Naive thymus-derived CD4-positive, alpha-beta T cell (primary cell): ENCODE measurements around the gene NT5C2. TPM values are rescaled to one million over a fixed set of nuclear protein-coding genes. Genes with fewer than 3 reads are reported as not detected.

Source experiments
- ATAC-seq: fragments of 150-1000 bp; cut with Tn5 transposase; 2 replicates; pipeline ENCODE4 v1.10.0; 2021; ENCODE audit warnings: mild to moderate bottlenecking, moderate library complexity
- CTCF ChIA-PET: fragments of 350-600 bp; sonication (Branson Sonifier 250); formaldehyde crosslinking; loops from one replicate; lab custom pipeline; 2021; ENCODE audit warnings: antibody characterized with exemption; lab: Charles Lee
- POLR2A ChIA-PET: fragments of 350-600 bp; sonication (Branson Sonifier 250); formaldehyde crosslinking; loops from one replicate; lab custom pipeline; 2021; ENCODE audit warnings: antibody characterized with exemption, inconsistent platforms; lab: Charles Lee
- DNase-seq, 9 donors: peaks; one replicate each; pipeline versions ENCODE4 v3.0.0 to v3.0.0-alpha.2; 2020 to 2022; ENCODE audit warnings: mixed read lengths in 1 of 9
- H3K27ac ChIP-seq: one replicate; pipeline ENCODE4 v1.7.0; 2013; ENCODE audit warnings: mild to moderate bottlenecking, low read depth, low read length, moderate library complexity
- H3K27me3 ChIP-seq, 2 donors: one replicate each; pipeline ENCODE4 v1.7.0; 2013; ENCODE audit warnings: low read length in 2 of 2, mild to moderate bottlenecking in 2 of 2, moderate library complexity in 2 of 2; ENCODE audit not compliant: control insufficient read depth in 2 of 2, insufficient read depth in 2 of 2
- H3K36me3 ChIP-seq, 3 experiments: 1 replicate in 2 of 3; 2 replicates in 1 of 3; pipeline ENCODE4 v1.7.0; 2013; ENCODE audit warnings: low read length in 3 of 3, mild to moderate bottlenecking in 3 of 3, moderate library complexity in 1 of 3; ENCODE audit not compliant: insufficient read depth in 3 of 3, control insufficient read depth in 2 of 3
- H3K4me1 ChIP-seq, 2 donors: one replicate each; pipeline ENCODE4 v1.7.0; 2013; ENCODE audit warnings: low read length in 2 of 2, mild to moderate bottlenecking in 2 of 2, moderate library complexity in 1 of 2; ENCODE audit not compliant: control insufficient read depth in 2 of 2, insufficient read depth in 2 of 2
- H3K4me3 ChIP-seq: 2 replicates; pipeline ENCODE4 v1.7.0; 2013; ENCODE audit warnings: mild to moderate bottlenecking, low read length
- H3K9me3 ChIP-seq, 3 experiments: 1 replicate in 2 of 3; 2 replicates in 1 of 3; pipeline ENCODE4 v1.7.0; 2013; ENCODE audit warnings: low read length in 3 of 3; ENCODE audit not compliant: control insufficient read depth in 2 of 3
- H3K27ac Mint-ChIP-seq, 9 donors: one replicate each; pipeline ENCODE4 v1.8.0; 2020 to 2022; ENCODE audit warnings: mixed read lengths in 9 of 9, mild to moderate bottlenecking in 8 of 9, moderate library complexity in 5 of 9, inconsistent platforms in 2 of 9
- H3K27me3 Mint-ChIP-seq, 5 donors: one replicate each; pipeline ENCODE4 v1.8.0; 2021 to 2022; ENCODE audit warnings: mixed read lengths in 5 of 5, mild to moderate bottlenecking in 1 of 5
- H3K36me3 Mint-ChIP-seq, 5 donors: one replicate each; pipeline ENCODE4 v1.8.0; 2020 to 2022; ENCODE audit warnings: mixed read lengths in 5 of 5, mild to moderate bottlenecking in 3 of 5, inconsistent platforms in 1 of 5
- H3K4me1 Mint-ChIP-seq, 7 donors: one replicate each; pipeline ENCODE4 v1.8.0; 2020 to 2022; ENCODE audit warnings: mixed read lengths in 7 of 7, mild to moderate bottlenecking in 3 of 7, inconsistent platforms in 1 of 7
- H3K4me3 Mint-ChIP-seq, 10 donors: one replicate each; pipeline ENCODE4 v1.8.0; 2020 to 2022; ENCODE audit warnings: mild to moderate bottlenecking in 10 of 10, mixed read lengths in 10 of 10, moderate library complexity in 6 of 10, inconsistent platforms in 2 of 10
- H3K9me3 Mint-ChIP-seq, 11 donors: one replicate each; pipeline ENCODE4 v1.8.0; 2020 to 2022; ENCODE audit warnings: mixed read lengths in 11 of 11, mild to moderate bottlenecking in 4 of 11, inconsistent platforms in 1 of 11, moderate library complexity in 1 of 11
- intact Hi-C, 2 donors: fragments of 100-400 bp; cut with micrococcal nuclease; formaldehyde crosslinking; loops; one replicate each; pipeline ENCODE4 v1.15.1; 2023
- polyA plus RNA-seq, 2 donors: library from polyadenylated mRNA; unstranded; fragments of 300-500 nt; fragmentation: Illumina TruSeq; gene quantifications; one replicate each; pipeline ENCODE4 v1.2.3, GENCODE V29; 2021
- total RNA-seq, 6 experiments: library from RNA in 5 of 6; stranded (reverse) in 5 of 6; gene quantifications; 1 replicate in 5 of 6; 2 replicates in 1 of 6; pipeline ENCODE4 v1.2.3 and lab custom pipeline; 2021 to 2026

The NT5C2 gene
- total and polyA plus RNA-seq, 7 experiments from 2014 or later, result 48.7 to 87.8 (median 68.9) TPM

DNA sequence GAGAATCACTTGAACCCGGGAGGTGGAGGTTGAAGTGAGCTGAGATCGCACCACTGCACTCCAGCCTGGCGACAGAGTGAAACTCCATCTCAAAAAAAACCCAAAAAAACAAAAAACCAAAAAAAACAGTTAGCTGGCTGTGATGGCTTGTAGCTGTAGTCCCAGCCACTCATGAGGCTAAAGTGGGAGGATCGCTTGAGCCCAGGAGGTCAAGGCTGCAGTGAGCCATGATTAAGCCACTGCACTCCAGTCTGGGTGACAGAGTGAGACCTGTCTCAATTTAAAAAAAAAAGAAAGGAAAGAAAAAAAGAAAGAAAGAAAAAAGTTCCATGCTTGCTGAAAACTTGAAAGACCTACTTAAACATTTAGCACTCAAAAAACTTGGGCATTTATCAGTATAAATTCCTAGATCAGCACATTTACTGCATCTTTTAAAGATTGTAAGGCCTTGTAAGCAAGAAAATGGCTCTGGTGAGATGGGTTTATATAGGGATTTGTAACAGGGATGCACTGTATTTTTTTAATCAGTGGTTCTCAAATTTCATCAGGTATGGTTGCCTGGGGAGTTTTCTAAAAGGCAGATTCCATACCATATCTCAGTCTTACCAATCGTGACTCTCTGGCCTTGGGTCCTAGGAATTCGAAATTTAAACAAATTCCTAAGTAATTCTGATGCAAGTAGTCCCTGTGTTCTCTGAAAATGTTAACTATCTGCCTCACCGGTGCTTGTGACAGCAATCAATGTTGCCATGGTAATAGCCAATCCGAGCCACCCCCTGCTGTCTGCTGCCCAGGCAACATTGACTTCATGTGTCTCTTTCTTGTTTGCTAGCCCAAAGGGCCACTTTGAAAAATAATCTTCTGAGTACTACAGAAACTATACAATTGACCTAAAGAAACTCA lies 11.5 kb upstream of the NT5C2 start:
- DNase-seq (no peak), ATAC-seq (no peak)
- Histone ChIP-seq H3K27me3 (no peaks in the 10 kb centered on the region), H3K4me1 (no peaks in the 10 kb centered on the region), H3K4me3 (no peak overlapping the region), H3K36me3 (no peaks in the 10 kb centered on the region), H3K9me3 (peaks cover 0 to 3% (median 0%) of the 10 kb centered on the region in 3 experiments), H3K27ac (no peak overlapping the region)
- POLR2A ChIA-PET, result no interaction called here
- intact Hi-C loops, result no loop called here
- Mint-ChIP-seq H3K27me3 (peaks cover 0 to 3% (median 0%) of the 10 kb centered on the region in 5 donors), H3K36me3 (no peaks in the 10 kb centered on the region), H3K4me3 (no peak overlapping the region), H3K27ac (peak overlapping the region in 1 of 9 donors; percentile 2), H3K9me3 (no peaks in the 10 kb centered on the region), H3K4me1 (no peaks in the 10 kb centered on the region)
- CTCF ChIA-PET, result no interaction called here

DNA sequence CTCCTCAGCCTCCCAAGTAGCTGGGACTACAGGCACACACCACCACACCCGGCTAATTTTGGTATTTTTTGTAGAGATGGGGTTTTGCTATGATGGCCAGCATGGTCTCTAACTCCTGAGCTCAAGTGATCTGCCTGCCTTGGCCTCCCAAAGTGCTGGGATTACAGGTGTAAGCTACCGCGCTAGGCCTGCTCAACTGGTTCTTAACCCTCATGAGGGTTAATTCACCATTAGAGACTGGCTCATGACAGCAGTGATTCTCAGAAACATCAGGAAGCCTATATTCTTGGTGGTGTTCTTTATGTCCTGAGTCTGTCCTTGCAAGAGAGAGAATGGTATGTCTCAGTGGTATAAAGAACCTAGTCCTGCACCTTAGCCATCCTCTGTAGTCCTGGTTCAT lies 10.4 kb upstream of the NT5C2 start:
- ChIA-PET CTCF (no interaction called here), POLR2A (interaction anchor here (0.5 kb wide), 1 partner anchor 16 kb away, joined by 3 read pairs; no protein-coding TSS in a partner anchor)
- Histone ChIP-seq H3K4me3 (no peak overlapping the region), H3K4me1 (no peaks in the 10 kb centered on the region), H3K9me3 (no peaks in the 10 kb centered on the region), H3K27me3 (no peaks in the 10 kb centered on the region), H3K27ac (no peak overlapping the region), H3K36me3 (no peaks in the 10 kb centered on the region)
- H3K9me3 Mint-ChIP-seq, result no peaks in the 10 kb centered on the region
- no peaks in the 10 kb centered on the region for H3K36me3 Mint-ChIP-seq
- peaks cover 0 to under 1% (median 0%) of the 10 kb centered on the region in 7 donors for H3K4me1 Mint-ChIP-seq
- intact Hi-C loops, result no loop called here
- peaks cover 0 to 3% (median 0%) of the 10 kb centered on the region in 5 donors for H3K27me3 Mint-ChIP-seq
- H3K4me3 Mint-ChIP-seq, result no peak overlapping the region
- DNase-seq (no peak), ATAC-seq (no peak)
- H3K27ac Mint-ChIP-seq, result no peak overlapping the region

DNA sequence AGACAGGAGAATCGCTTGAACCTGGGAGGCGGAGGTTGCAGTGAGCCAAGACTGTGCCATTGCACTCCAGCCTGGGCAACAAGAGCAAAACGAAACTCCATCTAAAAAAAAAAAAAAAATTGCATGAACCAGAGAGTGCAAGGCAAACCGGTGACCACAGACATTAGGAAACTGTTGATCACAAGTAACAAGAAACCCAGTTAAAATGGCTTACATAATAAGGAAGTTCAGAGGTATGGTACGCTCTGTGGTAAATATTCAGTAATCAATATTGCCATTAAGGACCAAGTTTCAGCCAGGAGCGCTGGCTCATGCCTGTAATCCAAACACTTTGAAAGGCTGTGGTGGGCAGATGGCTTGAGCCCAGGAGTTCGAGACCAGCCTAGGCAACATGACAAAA lies 9.2 kb upstream of the NT5C2 start:
- intact Hi-C loops, result no loop called here

DNA sequence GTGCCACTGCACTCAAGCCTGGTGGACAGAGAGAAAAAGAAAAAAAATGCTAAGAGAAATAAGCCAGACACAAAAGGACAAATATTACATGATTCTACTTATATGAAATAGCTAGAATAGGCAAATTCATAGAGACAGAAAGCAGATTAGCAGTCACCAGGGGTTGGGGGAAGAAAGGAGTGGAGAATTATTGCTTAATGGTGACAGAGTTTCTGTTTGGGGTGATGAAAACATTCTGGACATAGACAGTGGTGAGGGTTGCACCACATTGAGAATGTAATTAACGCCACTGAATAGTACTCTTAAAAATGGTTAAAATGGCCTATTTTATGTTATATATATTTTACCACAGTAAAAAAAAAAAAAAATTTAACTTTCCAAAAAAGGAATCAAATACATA lies 6.4 kb upstream of the NT5C2 start:
- H3K9me3 Mint-ChIP-seq, result no peaks in the 10 kb centered on the region
- H3K4me1 Mint-ChIP-seq, result peaks cover 0 to 13% (median 0%) of the 10 kb centered on the region in 7 donors
- H3K27ac Mint-ChIP-seq, result no peak overlapping the region
- POLR2A ChIA-PET, result no interaction called here
- no peaks in the 10 kb centered on the region for H3K27me3 Mint-ChIP-seq
- H3K9me3 ChIP-seq, result no peaks in the 10 kb centered on the region
- intact Hi-C loops, result loop anchor here in 1 of 2 donors (10.0 kb wide), 1 partner anchor 485 kb away; the partner anchor contains the start of genes ARL3 and SFXN2
- H3K27me3 ChIP-seq, result no peaks in the 10 kb centered on the region
- CTCF ChIA-PET, result no interaction called here
- no peak overlapping the region for H3K4me3 ChIP-seq
- ATAC-seq, result no peak
- H3K27ac ChIP-seq, result no peak overlapping the region
- no peak overlapping the region for H3K4me3 Mint-ChIP-seq
- no peaks in the 10 kb centered on the region for H3K36me3 ChIP-seq
- DNase-seq, result no peak
- H3K4me1 ChIP-seq, result no peaks in the 10 kb centered on the region
- no peaks in the 10 kb centered on the region for H3K36me3 Mint-ChIP-seq

More for the DNA sequence above, 9.2 kb upstream of the NT5C2 start:
- no peaks in the 10 kb centered on the region for H3K9me3 ChIP-seq
- Mint-ChIP-seq H3K27me3 (peaks cover 0 to 3% (median 0%) of the 10 kb centered on the region in 5 donors), H3K4me3 (no peak overlapping the region), H3K9me3 (no peaks in the 10 kb centered on the region), H3K27ac (no peak overlapping the region), H3K4me1 (peaks cover 0 to 10% (median 0%) of the 10 kb centered on the region in 7 donors), H3K36me3 (no peaks in the 10 kb centered on the region)
- H3K27me3 ChIP-seq, result no peaks in the 10 kb centered on the region
- ChIA-PET CTCF (interaction anchor here (0.6 kb wide), 1 partner anchor 18 kb away, joined by 3 read pairs; no protein-coding TSS in a partner anchor), POLR2A (interaction anchor here (1.5 kb wide), 1 partner anchor 10 kb away, joined by 4 read pairs; the partner anchor contains the start of gene NT5C2)
- no peak overlapping the region for H3K27ac ChIP-seq
- H3K4me1 ChIP-seq, result no peaks in the 10 kb centered on the region
- H3K4me3 ChIP-seq, result no peak overlapping the region
- ATAC-seq (peak; percentile 68), DNase-seq (no peak)
- H3K36me3 ChIP-seq, result no peaks in the 10 kb centered on the region

DNA sequence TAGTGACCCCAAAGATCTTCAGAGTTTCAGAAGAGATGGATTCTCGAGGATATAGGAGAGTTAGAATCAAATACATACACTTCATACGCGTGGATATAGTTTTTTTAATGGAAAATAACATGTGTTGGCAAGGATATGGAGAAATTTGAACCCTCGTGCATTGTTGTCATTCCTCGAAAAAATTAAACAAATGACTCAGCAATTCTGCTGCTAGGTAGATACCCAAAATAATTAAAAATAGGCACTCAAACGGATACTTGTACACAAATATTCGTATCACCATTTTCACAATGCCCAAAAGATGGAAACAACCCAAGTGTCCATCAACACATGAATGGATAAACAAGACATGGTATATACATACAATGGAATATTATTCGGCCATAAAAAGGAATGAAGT lies 5.6 kb upstream of the NT5C2 start:
- CTCF ChIA-PET, result no interaction called here
- POLR2A ChIA-PET, result no interaction called here
- peaks cover 0 to 3% (median 0%) of the 10 kb centered on the region in 11 donors for H3K9me3 Mint-ChIP-seq
- H3K4me1 Mint-ChIP-seq, result peaks cover under 1 to 15% (median 6%) of the 10 kb centered on the region in 7 donors
- Histone ChIP-seq H3K27ac (no peak overlapping the region), H3K9me3 (no peaks in the 10 kb centered on the region), H3K36me3 (no peaks in the 10 kb centered on the region), H3K4me3 (no peak overlapping the region), H3K27me3 (no peaks in the 10 kb centered on the region), H3K4me1 (peaks cover 0 to under 1% of the 10 kb centered on the region in 2 donors)
- DNase-seq, result no peak
- intact Hi-C loops, result loop anchor here in 1 of 2 donors (10.0 kb wide), 1 partner anchor 484 kb away; the partner anchor contains the start of genes ARL3 and SFXN2
- H3K27ac Mint-ChIP-seq, result no peak overlapping the region
- no peaks in the 10 kb centered on the region for H3K36me3 Mint-ChIP-seq
- ATAC-seq, result no peak
- H3K4me3 Mint-ChIP-seq, result no peak overlapping the region
- H3K27me3 Mint-ChIP-seq, result no peaks in the 10 kb centered on the region

DNA sequence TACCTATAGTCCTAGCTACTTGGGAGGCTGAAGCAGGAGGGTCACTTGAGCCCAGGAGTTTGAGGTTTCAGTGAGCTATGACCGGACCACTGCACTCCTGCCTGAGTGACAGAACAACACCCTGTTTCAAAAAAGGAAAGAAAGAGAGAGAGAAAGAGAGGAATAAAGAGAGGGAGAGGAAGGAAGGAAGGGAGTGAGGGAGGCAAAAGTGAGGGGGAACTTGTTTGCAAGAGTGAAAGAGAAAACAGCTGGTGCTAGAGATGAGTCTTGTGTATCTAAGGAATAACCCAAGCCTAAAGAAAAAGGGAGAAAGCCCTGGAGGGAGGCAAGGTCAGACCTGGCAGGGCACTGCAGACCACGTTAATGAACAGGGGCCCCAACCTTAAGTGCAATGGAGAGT lies 4.8 kb upstream of the NT5C2 start:
- H3K36me3 Mint-ChIP-seq, result no peaks in the 10 kb centered on the region
- CTCF ChIA-PET, result no interaction called here
- H3K4me1 Mint-ChIP-seq, result peaks cover 5 to 19% (median 9%) of the 10 kb centered on the region in 7 donors
- peak overlapping the region in 3 of 9 donors; percentile 7 to 78 (median 60) for H3K27ac Mint-ChIP-seq
- Histone ChIP-seq H3K36me3 (no peaks in the 10 kb centered on the region), H3K4me3 (no peak overlapping the region), H3K9me3 (no peaks in the 10 kb centered on the region), H3K4me1 (peaks cover 0 to 5% of the 10 kb centered on the region in 2 donors), H3K27me3 (no peaks in the 10 kb centered on the region), H3K27ac (no peak overlapping the region)
- intact Hi-C loops, result loop anchor here in 1 of 2 donors (10.0 kb wide), 1 partner anchor 483 kb away; the partner anchor contains the start of genes ARL3 and SFXN2
- peaks cover 0 to 3% (median 0%) of the 10 kb centered on the region in 11 donors for H3K9me3 Mint-ChIP-seq
- POLR2A ChIA-PET, result no interaction called here
- ATAC-seq, result no peak
- no peaks in the 10 kb centered on the region for H3K27me3 Mint-ChIP-seq
- H3K4me3 Mint-ChIP-seq, result no peak overlapping the region
- DNase-seq, result no peak
